Osteocyte (in vitro differentiated cells): ENCODE data around the gene ADI1. TPM values are rescaled to one million over a fixed set of nuclear protein-coding genes. Genes with fewer than 3 reads are reported as not detected.

Experiments used
- DNase-seq: peaks from one replicate; pipeline ENCODE4 v3.0.0; 2021; ENCODE audit warnings: mixed read lengths; ENCODE audit not compliant: unreplicated experiment; ENCODE audit errors: extremely low spot score
- H3K27ac Mint-ChIP-seq: one replicate; pipeline ENCODE4 v1.8.0; 2021; ENCODE audit warnings: mild to moderate bottlenecking, mixed read lengths; ENCODE audit not compliant: unreplicated experiment
- H3K27me3 Mint-ChIP-seq: one replicate; pipeline ENCODE4 v1.8.0; 2021; ENCODE audit warnings: mixed read lengths; ENCODE audit not compliant: unreplicated experiment
- H3K36me3 Mint-ChIP-seq: one replicate; pipeline ENCODE4 v1.8.0; 2021; ENCODE audit warnings: mixed read lengths; ENCODE audit not compliant: unreplicated experiment
- H3K4me1 Mint-ChIP-seq: one replicate; pipeline ENCODE4 v1.8.0; 2021; ENCODE audit warnings: mixed read lengths; ENCODE audit not compliant: unreplicated experiment
- H3K4me3 Mint-ChIP-seq: one replicate; pipeline ENCODE4 v1.8.0; 2021; ENCODE audit warnings: mild to moderate bottlenecking, moderate library complexity, mixed read lengths; ENCODE audit not compliant: unreplicated experiment
- H3K9me3 Mint-ChIP-seq: one replicate; pipeline ENCODE4 v1.8.0; 2021; ENCODE audit warnings: mixed read lengths; ENCODE audit not compliant: unreplicated experiment
- CTCF ChIP-seq: fragments of 200-600 bp; sonication (generic); IDR thresholded peaks from 2 replicates; pipeline ENCODE4 v1.5.0; 2021; ENCODE audit warnings: antibody characterized with exemption, mild to moderate bottlenecking, moderate library complexity
- long read RNA-seq: library from polyadenylated mRNA; unstranded; transcript quantifications from one replicate; pipeline ENCODE4 v2.0.0, GENCODE V29; 2021
- total RNA-seq: library from RNA; stranded (reverse); gene quantifications from 2 replicates; pipeline ENCODE4 v1.2.1, GENCODE V29; 2021

ADI1 gene
- 48.5 and 54.0 TPM in 2 replicates for total RNA-seq
- long read RNA-seq, transcript ADI1-201 (4 exons, 2,391 nt): major isoform, 300 of 310 reads
- long read RNA-seq, partial matches to known transcripts: 3 of 310 reads
- long read RNA-seq, other reads (novel, unspliced or antisense): 7 of 310 reads

- Mint-ChIP-seq H3K27ac (peak within 1 kb of the TSS; percentile 93), H3K9me3 (peaks cover 4% of the 10 kb centered on the region), H3K4me1 (peaks cover 37% of the 10 kb centered on the region), H3K36me3 (peaks cover under 1% of the 10 kb centered on the region), H3K27me3 (no peaks in the 10 kb centered on the region), H3K4me3 (peak within 1 kb of the TSS; percentile 80)
- no peak for TF ChIP-seq CTCF
- peak; percentile 94 for DNase-seq
Observed at GRCh38 chr2:3519255-3520205, at the start of gene ADI1. Gene ADI1 (minus strand): TSS chr2:3519531. CDS start chr2:3519487, 44 bp downstream.

- Mint-ChIP-seq H3K9me3 (no peaks in the 10 kb centered on the region), H3K27me3 (no peaks in the 10 kb centered on the region), H3K4me1 (no peaks in the 10 kb centered on the region), H3K27ac (no peak overlapping the region), H3K36me3 (no peaks in the 10 kb centered on the region), H3K4me3 (no peak overlapping the region)
- DNase-seq: no peak
- TF ChIP-seq CTCF: no peak
Observed at GRCh38 chr2:3566806-3567205, 47.5 kb upstream of the ADI1 start.

GRCh38 chr2:3565117-3565516, 45.8 kb upstream of the ADI1 start:
- no peak for TF ChIP-seq CTCF
- no peak overlapping the region for H3K27ac Mint-ChIP-seq
- no peaks in the 10 kb centered on the region for H3K4me1 Mint-ChIP-seq
- no peaks in the 10 kb centered on the region for H3K36me3 Mint-ChIP-seq
- no peak overlapping the region for H3K4me3 Mint-ChIP-seq
- DNase-seq: no peak
- H3K27me3 Mint-ChIP-seq: no peaks in the 10 kb centered on the region
- no peaks in the 10 kb centered on the region for H3K9me3 Mint-ChIP-seq

- H3K27ac Mint-ChIP-seq: no peak overlapping the region
- H3K9me3 Mint-ChIP-seq: no peaks in the 10 kb centered on the region
- no peak overlapping the region for H3K4me3 Mint-ChIP-seq
- TF ChIP-seq CTCF: no peak
- H3K4me1 Mint-ChIP-seq: peaks cover 9% of the 10 kb centered on the region
- no peaks in the 10 kb centered on the region for H3K36me3 Mint-ChIP-seq
- DNase-seq: no peak
- H3K27me3 Mint-ChIP-seq: no peaks in the 10 kb centered on the region
Observed at GRCh38 chr2:3563521-3563976, 44.2 kb upstream of the ADI1 start.
